Measurements from ENCODE around the gene PACSIN1. TPM values are rescaled to one million over a fixed set of nuclear protein-coding genes. Genes with fewer than 3 reads are reported as not detected.

Gene PACSIN1
- total RNA-seq, 2 experiments from 2014 or later, result 0.07 to 0.15 TPM

- CTCF ChIA-PET, result interaction anchor here (1.0 kb wide), 1 partner anchor 79 kb away, joined by 4 read pairs; no protein-coding TSS in a partner anchor
- Mint-ChIP-seq H3K9me3 (no peaks in the 10 kb centered on the region), H3K27me3 (ENCODE audit: low read depth) (no peaks in the 10 kb centered on the region), H3K36me3 (ENCODE audit: low read depth) (no peaks in the 10 kb centered on the region), H3K4me3 (no peak overlapping the region), H3K4me1 (ENCODE audit: low read depth) (peaks cover 6% of the 10 kb centered on the region), H3K27ac (no peak overlapping the region)
- no peak for DNase-seq
- intact Hi-C loops (cut with micrococcal nuclease), result loop anchor here (5.0 kb wide), 1 partner anchor 613 kb away; the partner anchor contains the start of gene TCP11
Observed at GRCh38 chr6:34529665-34530327, 63.9 kb downstream of the PACSIN1 start.

- Mint-ChIP-seq H3K27me3 (ENCODE audit: low read depth) (no peaks in the 10 kb centered on the region), H3K36me3 (ENCODE audit: low read depth) (no peaks in the 10 kb centered on the region), H3K4me3 (no peak overlapping the region), H3K27ac (no peak overlapping the region), H3K9me3 (no peaks in the 10 kb centered on the region), H3K4me1 (ENCODE audit: low read depth) (peaks cover 6% of the 10 kb centered on the region)
- CTCF ChIA-PET, result no interaction called here
- intact Hi-C loops (cut with micrococcal nuclease), result no loop called here
- DNase-seq, result no peak
Observed at GRCh38 chr6:34530753-34531365, 65.0 kb downstream of the PACSIN1 start.

- no peaks in the 10 kb centered on the region for H3K9me3 Mint-ChIP-seq
- no peak overlapping the region for H3K27ac Mint-ChIP-seq
- CTCF ChIA-PET, result no interaction called here
- no peaks in the 10 kb centered on the region for H3K36me3 Mint-ChIP-seq (ENCODE audit: low read depth)
- no peak overlapping the region for H3K4me3 Mint-ChIP-seq
- intact Hi-C loops (cut with micrococcal nuclease), result no loop called here
- H3K27me3 Mint-ChIP-seq (ENCODE audit: low read depth), result no peaks in the 10 kb centered on the region
- H3K4me1 Mint-ChIP-seq (ENCODE audit: low read depth), result peaks cover 6% of the 10 kb centered on the region
- no peak for DNase-seq
Observed at GRCh38 chr6:34531580-34532201, 65.8 kb downstream of the PACSIN1 start.

GRCh38 chr6:34532230-34532629, 66.4 kb downstream of the PACSIN1 start:
- peaks cover 5% of the 10 kb centered on the region for H3K4me1 Mint-ChIP-seq (ENCODE audit: low read depth)
- H3K9me3 Mint-ChIP-seq, result no peaks in the 10 kb centered on the region
- intact Hi-C loops (cut with micrococcal nuclease), result no loop called here
- H3K27ac Mint-ChIP-seq, result no peak overlapping the region
- no peak for DNase-seq
- H3K4me3 Mint-ChIP-seq, result no peak overlapping the region
- H3K36me3 Mint-ChIP-seq (ENCODE audit: low read depth), result no peaks in the 10 kb centered on the region
- CTCF ChIA-PET, result no interaction called here
- H3K27me3 Mint-ChIP-seq (ENCODE audit: low read depth), result no peaks in the 10 kb centered on the region

- H3K27ac Mint-ChIP-seq, result no peak overlapping the region
- CTCF ChIA-PET, result no interaction called here
- no peak overlapping the region for H3K4me3 Mint-ChIP-seq
- no peak for DNase-seq
- no peaks in the 10 kb centered on the region for H3K4me1 Mint-ChIP-seq (ENCODE audit: low read depth)
- H3K36me3 Mint-ChIP-seq (ENCODE audit: low read depth), result no peaks in the 10 kb centered on the region
- no peaks in the 10 kb centered on the region for H3K27me3 Mint-ChIP-seq (ENCODE audit: low read depth)
- intact Hi-C loops (cut with micrococcal nuclease), result no loop called here
- no peaks in the 10 kb centered on the region for H3K9me3 Mint-ChIP-seq
Observed at GRCh38 chr6:34534146-34534545, 68.3 kb downstream of the PACSIN1 start.

GRCh38 chr6:34534656-34535055, 68.8 kb downstream of the PACSIN1 start:
- H3K9me3 Mint-ChIP-seq, result no peaks in the 10 kb centered on the region
- CTCF ChIA-PET, result no interaction called here
- H3K27ac Mint-ChIP-seq, result no peak overlapping the region
- H3K4me3 Mint-ChIP-seq, result no peak overlapping the region
- H3K4me1 Mint-ChIP-seq (ENCODE audit: low read depth), result no peaks in the 10 kb centered on the region
- intact Hi-C loops (cut with micrococcal nuclease), result no loop called here
- H3K27me3 Mint-ChIP-seq (ENCODE audit: low read depth), result no peaks in the 10 kb centered on the region
- no peak for DNase-seq
- H3K36me3 Mint-ChIP-seq (ENCODE audit: low read depth), result no peaks in the 10 kb centered on the region

GRCh38 chr6:34535199-34535598, 69.3 kb downstream of the PACSIN1 start:
- H3K9me3 Mint-ChIP-seq, result no peaks in the 10 kb centered on the region
- no peak overlapping the region for H3K4me3 Mint-ChIP-seq
- no peaks in the 10 kb centered on the region for H3K4me1 Mint-ChIP-seq (ENCODE audit: low read depth)
- H3K27me3 Mint-ChIP-seq (ENCODE audit: low read depth), result no peaks in the 10 kb centered on the region
- intact Hi-C loops (cut with micrococcal nuclease), result no loop called here
- H3K27ac Mint-ChIP-seq, result no peak overlapping the region
- no peak for DNase-seq
- CTCF ChIA-PET, result no interaction called here
- H3K36me3 Mint-ChIP-seq (ENCODE audit: low read depth), result no peaks in the 10 kb centered on the region

GRCh38 chr6:34535646-34536045, 69.8 kb downstream of the PACSIN1 start:
- Mint-ChIP-seq H3K27me3 (ENCODE audit: low read depth) (no peaks in the 10 kb centered on the region), H3K36me3 (ENCODE audit: low read depth) (no peaks in the 10 kb centered on the region), H3K27ac (no peak overlapping the region), H3K9me3 (no peaks in the 10 kb centered on the region), H3K4me1 (ENCODE audit: low read depth) (no peaks in the 10 kb centered on the region), H3K4me3 (no peak overlapping the region)
- CTCF ChIA-PET, result no interaction called here
- intact Hi-C loops (cut with micrococcal nuclease), result no loop called here
- DNase-seq, result no peak

GRCh38 chr6:34536251-34536958, 70.5 kb downstream of the PACSIN1 start:
- H3K4me3 Mint-ChIP-seq, result no peak overlapping the region
- intact Hi-C loops (cut with micrococcal nuclease), result no loop called here
- H3K27me3 Mint-ChIP-seq (ENCODE audit: low read depth), result no peaks in the 10 kb centered on the region
- no peaks in the 10 kb centered on the region for H3K36me3 Mint-ChIP-seq (ENCODE audit: low read depth)
- no peak for DNase-seq
- no peaks in the 10 kb centered on the region for H3K4me1 Mint-ChIP-seq (ENCODE audit: low read depth)
- no peaks in the 10 kb centered on the region for H3K9me3 Mint-ChIP-seq
- no peak overlapping the region for H3K27ac Mint-ChIP-seq
- CTCF ChIA-PET, result no interaction called here

- CTCF ChIA-PET, result no interaction called here
- Mint-ChIP-seq H3K27ac (no peak overlapping the region), H3K36me3 (ENCODE audit: low read depth) (no peaks in the 10 kb centered on the region), H3K4me1 (ENCODE audit: low read depth) (no peaks in the 10 kb centered on the region), H3K9me3 (no peaks in the 10 kb centered on the region), H3K4me3 (no peak overlapping the region), H3K27me3 (ENCODE audit: low read depth) (no peaks in the 10 kb centered on the region)
- intact Hi-C loops (cut with micrococcal nuclease), result no loop called here
- DNase-seq, result no peak
Observed at GRCh38 chr6:34536959-34537848, 71.3 kb downstream of the PACSIN1 start.

- Mint-ChIP-seq H3K27ac (no peak overlapping the region), H3K4me3 (no peak overlapping the region), H3K4me1 (ENCODE audit: low read depth) (no peaks in the 10 kb centered on the region), H3K36me3 (ENCODE audit: low read depth) (no peaks in the 10 kb centered on the region), H3K27me3 (ENCODE audit: low read depth) (no peaks in the 10 kb centered on the region), H3K9me3 (no peaks in the 10 kb centered on the region)
- intact Hi-C loops (cut with micrococcal nuclease), result no loop called here
- CTCF ChIA-PET, result no interaction called here
- no peak for DNase-seq
Observed at GRCh38 chr6:34537922-34538550, 72.2 kb downstream of the PACSIN1 start.

GRCh38 chr6:34538581-34538980, 72.7 kb downstream of the PACSIN1 start:
- no peak for DNase-seq
- Mint-ChIP-seq H3K27ac (no peak overlapping the region), H3K9me3 (no peaks in the 10 kb centered on the region), H3K27me3 (ENCODE audit: low read depth) (no peaks in the 10 kb centered on the region), H3K4me3 (no peak overlapping the region), H3K36me3 (ENCODE audit: low read depth) (no peaks in the 10 kb centered on the region), H3K4me1 (ENCODE audit: low read depth) (no peaks in the 10 kb centered on the region)
- CTCF ChIA-PET, result no interaction called here
- intact Hi-C loops (cut with micrococcal nuclease), result no loop called here

Data from activated naive CD4-positive, alpha-beta T cell treated with anti-CD3 and anti-CD28 coated beads for 36 hours (primary cell).